DLD1 (cell line): ENCODE results near the gene ILDR1.
"Not testable (repeated sequence)": the region's sequence is repeated elsewhere in the genome, so short reads cannot be mapped to it uniquely, and the experiment has no call there.

Experiments used
- in situ Hi-C: cut with HindIII; loops from 2 replicates; pipeline ENCODE4 v1.10.0; 2017; ENCODE audit warnings: low sequenced_read_pairs

The ILDR1 gene

GRCh38 chr3:121956363-121956762 is 65.7 kb downstream of the ILDR1 start:
- in situ Hi-C loops: no loop called here

- in situ Hi-C loops: no loop called here
These were observed 70.6 kb downstream of the ILDR1 start for GRCh38 chr3:121951291-121951919.

- in situ Hi-C loops: no loop called here
These were observed 73.4 kb downstream of the ILDR1 start for GRCh38 chr3:121948641-121949040.

GRCh38 chr3:121943431-121943830 is 78.6 kb downstream of the ILDR1 start:
- in situ Hi-C loops: no loop called here

- in situ Hi-C loops: no loop called here
These were observed 79.8 kb downstream of the ILDR1 start for GRCh38 chr3:121942116-121942786.

- in situ Hi-C loops: no loop called here
These were observed 80.5 kb downstream of the ILDR1 start for GRCh38 chr3:121941592-121941991.

- in situ Hi-C loops: not testable (repeated sequence)
These were observed 83.7 kb downstream of the ILDR1 start for GRCh38 chr3:121938141-121938855.
